ENCODE data around the gene FBXO42.

FBXO42 gene

GRCh38 chr1:16298653-16299052, 53.6 kb downstream of the FBXO42 start:
- TF ChIP-seq CTCF (IDR thresholded peaks at IDR 0.05; ENCODE audit: control insufficient read depth, insufficient read depth, low read depth, low read length, missing control alignments), result no peak
- H3K4me3 ChIP-seq (ENCODE audit: control insufficient read depth, low read depth, low read length), result no peak overlapping the region
- DNase-seq (ENCODE audit: low read depth), result no peak

GRCh38 chr1:16296643-16297042, 55.6 kb downstream of the FBXO42 start:
- DNase-seq (ENCODE audit: low read depth), result no peak
- TF ChIP-seq CTCF (IDR thresholded peaks at IDR 0.05; ENCODE audit: control insufficient read depth, insufficient read depth, low read depth, low read length, missing control alignments), result no peak

GRCh38 chr1:16294219-16295212, 57.8 kb downstream of the FBXO42 start:
- no peak overlapping the region for H3K4me3 ChIP-seq (ENCODE audit: control insufficient read depth, low read depth, low read length)
- no peak for TF ChIP-seq CTCF (IDR thresholded peaks at IDR 0.05; ENCODE audit: control insufficient read depth, insufficient read depth, low read depth, low read length, missing control alignments)
- DNase-seq (ENCODE audit: low read depth), result no peak

More at GRCh38 chr1:16296643-16297042, 55.6 kb downstream of the FBXO42 start:
- no peak overlapping the region for H3K4me3 ChIP-seq (ENCODE audit: control insufficient read depth, low read depth, low read length)

- TF ChIP-seq CTCF (IDR thresholded peaks at IDR 0.05; ENCODE audit: control insufficient read depth, insufficient read depth, low read depth, low read length, missing control alignments), result no peak
- DNase-seq (ENCODE audit: low read depth), result no peak
- no peak overlapping the region for H3K4me3 ChIP-seq (ENCODE audit: control insufficient read depth, low read depth, low read length)
Measured at GRCh38 chr1:16293538-16293937, 58.7 kb downstream of the FBXO42 start.

GRCh38 chr1:16292739-16293138, 59.5 kb downstream of the FBXO42 start:
- DNase-seq (ENCODE audit: low read depth), result no peak
- TF ChIP-seq CTCF (IDR thresholded peaks at IDR 0.05; ENCODE audit: control insufficient read depth, insufficient read depth, low read depth, low read length, missing control alignments), result no peak
- no peak overlapping the region for H3K4me3 ChIP-seq (ENCODE audit: control insufficient read depth, low read depth, low read length)

GRCh38 chr1:16289959-16290358, 62.3 kb downstream of the FBXO42 start:
- no peak for DNase-seq (ENCODE audit: low read depth)
- no peak overlapping the region for H3K4me3 ChIP-seq (ENCODE audit: control insufficient read depth, low read depth, low read length)
- TF ChIP-seq CTCF (IDR thresholded peaks at IDR 0.05; ENCODE audit: control insufficient read depth, insufficient read depth, low read depth, low read length, missing control alignments), result no peak

All from AG09309 (cell line).